ENCODE measurements around the gene ALPK3. TPM values are rescaled to one million over a fixed set of nuclear protein-coding genes. Genes with fewer than 3 reads are reported as not detected.

ALPK3 gene
- total RNA-seq, 2 donors from 2014 or later = 0.07 to 0.54 TPM

Other genes starting within 250 kb of the ALPK3 start
- 1 to 10 TPM; 5.6 to 6.2 TPM for gene ZSCAN2, start 216.3 kb upstream of the ALPK3 start, total RNA-seq
- 10 to 100 TPM in 1 of 2 donors, 1 to 10 TPM in 1; 6.9 to 17.5 TPM for gene WDR73, start 163.1 kb upstream of the ALPK3 start, total RNA-seq
- gene NMB, start 159.2 kb upstream of the ALPK3 start, total RNA-seq = 1 to 10 TPM; 1.9 to 9.4 TPM
- 100 to 1,000 TPM; 111 to 129 TPM for gene SEC11A, start 101.2 kb upstream of the ALPK3 start, total RNA-seq
- 10 to 100 TPM; 22.7 to 34.7 TPM for gene ZNF592, start 68.8 kb upstream of the ALPK3 start, total RNA-seq
- under 1 TPM in 1 of 2 donors, not detected in 1; 0.30 TPM for gene SLC28A1, start 67.3 kb downstream of the ALPK3 start, total RNA-seq
- 10 to 100 TPM; 29.3 to 53.5 TPM for gene PDE8A, start 164.5 kb downstream of the ALPK3 start, total RNA-seq

Data from activated naive CD4-positive, alpha-beta T cell treated with anti-CD3 and anti-CD28 coated beads, Interleukin-2, amount 50 U/mL, for 72 hours (primary cell).